GM10847 (cell line): ENCODE results near the gene PNLDC1.

Experiments
- POLR2A ChIP-seq: IDR thresholded peaks from 2 replicates; pipeline ENCODE4 v1.6.1; 2011; ENCODE audit not compliant: insufficient read length; ENCODE audit errors: extremely low read depth

The PNLDC1 gene, protein sequence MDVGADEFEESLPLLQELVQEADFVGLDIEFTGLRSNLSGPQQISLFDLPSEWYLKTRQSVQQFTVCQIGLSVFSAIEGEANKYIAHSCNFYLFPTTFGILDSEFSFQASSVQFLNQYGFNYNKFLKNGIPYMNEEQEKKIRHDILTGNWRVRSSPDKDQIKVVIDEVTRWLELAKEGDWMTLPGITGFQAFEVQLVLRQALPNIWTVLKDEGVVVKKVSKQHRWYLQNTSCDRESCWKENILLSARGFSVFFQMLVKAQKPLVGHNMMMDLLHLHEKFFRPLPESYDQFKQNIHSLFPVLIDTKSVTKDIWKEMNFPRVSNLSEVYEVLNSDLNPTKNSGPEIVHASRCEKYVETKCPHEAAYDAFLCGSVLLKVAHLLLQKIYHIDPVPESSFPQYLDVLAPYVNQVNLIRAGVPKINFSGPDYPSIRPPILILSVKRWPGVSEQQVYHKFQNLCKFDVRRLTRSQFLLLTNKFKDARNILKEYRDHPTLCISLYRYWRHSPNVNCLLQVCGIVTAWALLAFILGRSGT

DNA sequence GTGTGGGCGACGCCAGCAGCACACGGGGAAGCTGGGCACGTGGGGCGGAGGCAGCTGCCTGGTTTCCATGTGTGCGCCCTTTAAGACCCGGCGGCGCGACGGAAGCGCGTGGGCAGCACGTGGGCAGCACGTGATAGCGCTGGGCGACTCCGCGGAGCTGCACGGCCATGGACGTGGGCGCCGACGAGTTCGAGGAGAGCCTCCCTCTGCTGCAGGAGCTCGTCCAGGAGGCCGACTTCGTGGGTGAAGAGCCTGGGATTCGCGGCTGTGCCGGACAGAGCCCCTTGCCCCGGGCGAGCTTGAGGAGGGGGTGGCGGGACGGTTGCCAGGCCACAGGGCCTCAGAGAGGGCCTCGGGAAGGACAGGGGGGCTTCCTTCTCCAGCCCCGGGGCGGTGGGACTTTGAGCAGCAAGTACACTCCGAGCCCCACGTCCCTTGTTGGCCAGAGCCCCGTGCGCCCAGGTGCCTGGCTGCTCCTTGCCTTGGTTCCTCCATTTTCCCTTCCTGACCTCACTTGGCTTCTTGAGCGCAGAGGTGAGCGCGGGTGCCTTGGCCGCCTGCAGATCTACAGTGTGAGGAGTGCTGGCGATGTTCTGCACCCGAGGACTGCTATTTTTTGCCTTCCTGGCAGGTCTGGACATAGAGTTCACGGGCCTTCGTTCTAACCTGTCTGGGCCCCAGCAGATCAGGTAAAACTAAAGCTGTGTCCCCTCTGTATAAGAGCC, at the start of gene PNLDC1:
Gene PNLDC1 (plus strand): TSS at position 136 of the 725 bp plus-strand sequence. CDS start 32 bp downstream, at position 168.
- TF ChIP-seq POLR2A, result no peak

DNA sequence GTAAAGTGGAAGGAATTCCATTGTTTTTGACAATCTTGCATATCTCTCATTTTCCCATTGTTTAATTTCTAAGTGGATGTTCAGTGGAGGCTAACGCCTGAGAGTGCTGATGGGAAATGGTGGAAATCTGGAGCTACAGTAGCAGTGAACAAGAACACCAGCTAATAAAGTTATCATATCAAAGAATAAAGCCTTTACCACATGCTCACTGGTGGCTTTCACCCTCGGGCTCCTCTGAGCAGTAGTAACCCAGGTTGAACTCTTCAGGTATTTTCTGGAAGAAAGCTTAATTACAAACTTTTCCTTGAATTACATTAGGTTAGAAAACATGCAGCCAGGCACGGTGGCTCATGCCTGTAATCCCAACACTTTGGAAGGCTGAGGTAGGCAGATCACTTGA, 48.6 kb upstream of the PNLDC1 start:
- TF ChIP-seq POLR2A, result no peak

DNA sequence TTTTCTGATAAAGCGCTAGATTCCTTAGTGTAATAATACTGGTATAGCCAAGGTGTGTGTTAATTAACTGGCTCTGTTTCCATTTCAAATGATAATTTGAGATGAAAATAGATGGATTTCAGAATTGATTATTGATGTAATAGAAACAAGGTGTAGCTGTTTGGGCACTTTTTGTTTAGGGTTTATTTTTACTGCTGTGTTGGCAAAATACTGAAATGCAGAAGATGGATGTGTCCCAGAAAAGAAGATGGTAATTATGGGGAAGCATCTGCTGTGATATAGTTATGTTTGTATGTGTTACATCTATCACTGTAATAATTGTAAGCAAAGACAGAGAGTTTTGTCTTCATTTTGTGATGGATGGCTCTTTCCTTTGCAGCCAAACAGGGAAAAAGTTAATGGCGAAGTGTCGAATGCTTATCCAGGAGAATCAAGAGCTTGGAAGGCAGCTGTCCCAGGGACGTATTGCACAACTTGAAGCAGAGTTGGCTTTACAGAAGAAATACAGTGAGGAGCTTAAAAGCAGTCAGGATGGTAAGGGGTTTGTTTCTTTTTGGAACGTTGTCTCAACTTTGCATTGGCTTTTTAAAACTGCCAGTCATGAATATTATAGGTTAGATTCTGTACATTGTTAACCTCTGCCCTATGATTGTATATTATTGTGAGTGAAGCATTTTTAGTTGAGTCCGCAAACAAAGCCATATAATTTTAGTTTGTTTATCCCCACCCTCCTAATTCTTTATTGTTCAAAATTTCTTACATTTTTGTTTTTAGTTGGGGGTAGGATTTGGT, 46.8 kb upstream of the PNLDC1 start:
- no peak for TF ChIP-seq POLR2A

DNA sequence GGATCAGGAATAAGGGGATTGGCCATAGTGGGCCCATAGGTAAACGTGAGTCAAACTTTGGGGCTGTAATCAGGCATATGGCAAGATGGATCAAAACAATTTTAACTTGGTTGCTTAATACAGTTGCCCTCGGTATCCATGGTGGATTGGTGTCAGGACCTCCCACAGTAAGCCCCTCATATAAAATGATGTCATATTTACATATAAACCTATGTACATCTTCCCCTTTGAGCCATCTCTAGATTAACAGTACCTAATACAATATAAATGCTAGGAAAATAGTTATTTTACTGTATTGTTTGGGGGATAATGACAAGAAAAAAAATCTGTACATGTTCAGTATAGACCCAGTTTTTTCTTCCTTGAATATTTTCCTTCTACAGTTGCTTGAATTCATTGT, 45.7 kb upstream of the PNLDC1 start:
- no peak for TF ChIP-seq POLR2A

DNA sequence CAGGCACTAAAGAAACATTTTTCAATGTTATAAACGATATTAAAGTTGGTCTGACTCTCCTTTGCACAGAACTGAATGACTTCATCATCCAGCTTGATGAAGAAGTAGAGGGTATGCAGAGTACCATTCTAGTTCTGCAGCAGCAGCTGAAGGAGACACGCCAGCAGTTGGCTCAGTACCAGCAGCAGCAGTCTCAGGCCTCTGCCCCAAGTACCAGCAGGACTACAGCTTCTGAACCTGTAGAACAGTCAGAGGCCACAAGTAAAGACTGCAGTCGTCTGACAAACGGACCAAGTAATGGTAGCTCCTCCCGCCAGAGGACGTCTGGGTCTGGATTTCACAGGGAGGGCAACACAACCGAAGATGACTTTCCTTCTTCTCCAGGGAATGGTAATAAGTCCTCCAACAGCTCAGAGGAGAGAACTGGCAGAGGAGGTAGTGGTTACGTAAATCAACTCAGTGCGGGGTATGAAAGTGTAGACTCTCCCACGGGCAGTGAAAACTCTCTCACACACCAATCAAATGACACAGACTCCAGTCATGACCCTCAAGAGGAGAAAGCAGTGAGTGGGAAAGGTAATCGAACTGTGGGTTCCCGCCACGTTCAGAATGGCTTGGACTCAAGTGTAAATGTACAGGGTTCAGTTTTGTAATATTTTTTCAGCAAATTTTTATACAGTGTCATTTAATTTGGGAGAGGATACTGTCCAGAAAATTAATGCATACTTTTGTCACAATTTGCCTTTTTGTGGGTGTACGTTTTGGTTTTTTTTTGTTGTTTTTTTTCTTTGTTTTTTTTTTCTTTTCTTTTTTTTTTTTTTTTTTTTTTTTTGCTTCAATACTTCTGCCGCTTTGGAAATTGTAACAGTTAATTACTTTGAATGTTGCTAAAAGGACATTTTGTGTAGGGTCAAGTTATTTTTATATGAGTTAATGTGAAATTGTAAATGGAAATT, 44.8 kb upstream of the PNLDC1 start:
- no peak for TF ChIP-seq POLR2A

DNA sequence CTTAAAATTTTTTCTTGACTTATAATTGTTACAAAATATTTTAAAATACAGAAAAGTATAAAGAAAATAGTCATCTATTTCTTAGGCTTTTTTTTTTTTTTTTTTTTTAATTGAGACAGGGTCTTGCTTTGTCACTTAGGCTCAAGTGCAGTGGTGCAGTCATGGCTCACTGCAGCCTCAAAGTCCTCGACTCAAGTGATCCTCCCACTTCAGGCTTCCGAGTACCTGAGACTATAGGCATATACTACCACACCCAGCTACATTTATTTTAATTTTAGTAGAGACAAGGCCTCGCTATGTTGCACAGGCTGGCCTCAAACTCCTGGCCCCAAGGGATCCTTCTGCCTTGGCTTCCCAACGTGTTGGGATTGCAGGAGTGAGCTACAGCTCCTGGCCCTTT, 43.6 kb upstream of the PNLDC1 start:
- no peak for TF ChIP-seq POLR2A

DNA sequence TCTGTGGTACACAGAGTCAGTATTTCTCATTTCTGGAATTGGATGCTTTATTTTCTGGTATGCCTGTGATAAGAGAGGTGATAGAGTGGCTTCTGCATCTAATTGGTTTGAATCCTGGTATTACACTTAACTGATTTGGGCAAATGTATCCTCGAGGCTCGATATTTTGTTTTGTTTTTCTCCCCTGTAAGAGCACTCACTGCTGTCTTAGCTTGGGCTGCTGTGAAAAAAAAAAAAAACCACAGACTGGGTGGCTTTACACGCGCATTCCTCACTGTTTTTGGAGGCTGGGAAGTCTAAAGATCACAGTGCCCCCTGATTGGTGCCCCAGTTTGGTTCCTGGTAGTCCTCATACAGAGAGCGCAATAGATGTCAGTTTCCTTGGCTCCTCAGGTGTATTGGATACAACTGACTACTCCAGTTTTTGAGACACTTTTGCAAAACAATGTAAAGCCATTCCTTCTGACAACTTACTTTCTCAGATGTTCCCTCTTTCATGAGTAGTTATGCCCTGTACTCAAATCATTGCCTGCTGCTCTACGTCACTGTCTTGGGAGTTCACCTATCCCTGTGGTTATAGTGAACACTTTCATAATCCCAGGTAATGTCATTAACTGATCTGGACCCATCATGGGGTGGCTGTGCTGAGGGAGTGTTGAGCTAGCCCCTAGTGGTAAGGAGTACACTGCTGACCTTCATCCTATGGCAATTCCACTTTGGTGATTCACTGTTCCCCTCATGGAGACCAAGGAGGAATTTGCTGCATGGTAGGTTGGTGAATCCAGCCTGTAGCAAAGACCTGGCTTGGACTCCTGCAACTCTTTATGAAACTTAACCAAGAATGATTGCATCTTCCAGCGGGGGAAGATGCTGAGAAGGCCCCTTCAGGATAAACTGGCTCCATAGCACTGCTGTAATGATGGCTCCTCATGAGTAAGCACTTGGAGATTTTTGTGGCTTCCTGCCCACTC, 41.8 kb upstream of the PNLDC1 start:
- no peak for TF ChIP-seq POLR2A

DNA sequence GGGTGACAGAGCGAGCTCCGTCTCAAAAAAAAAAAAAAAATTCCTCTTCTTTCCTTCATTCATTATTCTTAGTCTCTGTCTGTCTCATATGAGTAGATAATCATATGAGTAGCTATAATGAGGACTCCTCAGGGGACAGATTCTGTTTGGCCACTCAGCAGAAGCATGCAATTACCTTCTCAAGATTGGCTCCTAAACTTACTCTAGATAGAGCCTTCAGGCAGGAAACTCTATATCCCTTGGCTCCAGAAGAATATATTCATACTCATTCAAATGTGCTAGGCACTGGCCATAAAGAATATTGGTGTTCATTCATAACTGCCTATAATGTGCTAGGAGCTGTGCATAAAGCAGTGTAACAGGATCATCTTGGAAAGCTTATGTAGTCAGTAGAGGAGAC, 40.4 kb upstream of the PNLDC1 start:
- TF ChIP-seq POLR2A, result no peak

DNA sequence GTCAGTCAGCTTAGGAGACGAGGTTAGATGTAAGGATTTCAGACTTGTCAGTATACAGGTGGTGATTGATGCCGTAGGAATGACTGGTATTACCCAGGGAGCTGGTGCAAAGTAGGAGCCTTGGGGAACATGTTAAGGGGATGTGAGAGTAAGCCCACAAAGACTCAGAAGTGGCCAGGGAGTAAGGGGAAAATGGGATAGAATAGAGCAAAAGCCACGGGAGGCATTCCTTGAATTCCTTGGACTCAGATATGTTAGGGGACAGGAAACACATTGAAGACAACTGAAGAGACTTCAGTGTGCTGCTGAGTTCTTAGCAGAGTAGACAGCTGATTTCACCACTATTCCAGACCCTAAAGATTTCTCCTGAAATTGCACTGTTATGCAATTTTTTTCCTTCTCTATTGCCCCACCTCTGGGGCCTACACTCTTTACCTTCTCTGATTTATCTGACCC, 39.4 kb upstream of the PNLDC1 start:
- TF ChIP-seq POLR2A, result no peak

DNA sequence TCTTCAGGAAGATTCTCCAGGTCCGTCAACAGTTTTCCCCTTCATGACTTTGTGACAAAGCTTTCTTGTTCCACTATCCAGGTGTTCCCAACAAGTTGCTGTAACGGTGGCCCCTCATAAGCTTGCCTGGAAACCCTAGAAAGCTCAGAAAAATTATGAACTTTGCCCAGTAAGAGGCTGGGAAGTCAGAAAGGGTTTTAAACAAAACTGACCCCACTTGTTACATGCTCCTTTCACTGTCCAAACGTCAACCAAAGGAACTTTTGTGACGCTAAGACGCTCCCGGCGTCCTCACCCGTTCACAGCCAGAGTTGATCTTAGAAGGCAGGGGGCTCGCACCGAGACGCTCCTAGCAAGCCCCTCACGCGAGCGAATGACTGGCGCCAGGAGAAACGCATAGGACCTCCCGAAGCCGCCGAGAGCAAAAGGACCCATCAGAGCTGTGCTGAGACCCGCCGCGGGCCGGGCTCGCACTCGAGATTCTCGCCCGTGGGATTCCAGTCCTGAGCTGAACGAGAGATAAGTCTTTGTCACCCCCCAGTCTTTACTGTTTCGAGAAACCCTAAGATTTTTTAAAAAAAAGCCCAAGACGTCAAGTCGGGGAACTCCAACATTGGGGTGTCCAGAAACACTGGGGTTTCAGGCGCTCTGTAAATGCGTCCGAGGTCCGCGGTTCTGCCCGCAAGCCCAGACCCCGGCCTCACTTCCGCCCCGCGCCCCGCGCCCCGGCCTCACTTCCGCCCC, 38.8 kb upstream of the PNLDC1 start:
- TF ChIP-seq POLR2A, result no peak

DNA sequence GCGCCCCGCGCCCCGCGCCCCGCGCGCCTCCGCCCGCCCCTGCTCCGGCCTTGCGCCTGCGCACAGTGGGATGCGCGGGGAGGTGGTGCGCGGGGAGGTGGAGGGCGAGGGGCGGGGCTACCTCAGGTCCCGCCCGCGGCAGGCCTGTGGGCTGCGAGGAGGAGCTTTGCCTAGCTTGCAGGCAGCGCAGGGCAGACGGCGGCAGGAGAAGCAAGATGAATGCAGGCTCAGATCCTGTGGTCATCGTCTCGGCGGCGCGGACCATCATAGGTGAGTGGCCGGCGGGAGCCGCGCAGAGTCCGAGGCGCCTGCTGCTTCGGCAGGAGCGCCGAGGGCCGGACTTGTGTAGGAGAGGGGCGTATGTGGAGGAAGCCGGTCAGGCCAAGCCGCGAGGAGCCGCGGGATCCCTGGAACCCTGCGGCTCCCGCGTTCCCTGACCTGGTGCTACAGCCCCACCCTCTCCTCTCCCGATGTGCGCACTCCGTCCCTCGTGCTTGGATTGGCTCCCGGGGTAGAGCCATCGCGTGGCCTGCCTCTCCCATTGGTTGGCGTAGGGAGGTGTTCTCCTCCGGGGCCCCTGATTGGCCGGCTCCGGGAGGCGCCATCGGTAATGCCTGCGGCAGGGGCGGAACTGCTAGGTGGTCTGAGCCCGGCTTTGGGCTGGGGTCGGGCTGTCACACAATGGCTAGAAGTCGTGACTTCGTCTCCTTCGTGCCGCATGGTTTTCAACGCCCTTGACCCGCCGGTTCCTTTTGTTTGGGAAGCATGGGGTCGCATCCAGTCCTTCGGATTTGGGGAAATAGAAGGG, 38.0 kb upstream of the PNLDC1 start, which contains the start of gene ACAT2:
Gene ACAT2 (plus strand): TSS at position 173 of the 808 bp plus-strand sequence. CDS start 43 bp downstream, at position 216.
- peak; percentile 86 for TF ChIP-seq POLR2A
